ENCODE results near the gene CES4A.
A peak's percentile ranks its signal among the peaks of the same experiment; 100 is the strongest.

Gene CES4A

DNA sequence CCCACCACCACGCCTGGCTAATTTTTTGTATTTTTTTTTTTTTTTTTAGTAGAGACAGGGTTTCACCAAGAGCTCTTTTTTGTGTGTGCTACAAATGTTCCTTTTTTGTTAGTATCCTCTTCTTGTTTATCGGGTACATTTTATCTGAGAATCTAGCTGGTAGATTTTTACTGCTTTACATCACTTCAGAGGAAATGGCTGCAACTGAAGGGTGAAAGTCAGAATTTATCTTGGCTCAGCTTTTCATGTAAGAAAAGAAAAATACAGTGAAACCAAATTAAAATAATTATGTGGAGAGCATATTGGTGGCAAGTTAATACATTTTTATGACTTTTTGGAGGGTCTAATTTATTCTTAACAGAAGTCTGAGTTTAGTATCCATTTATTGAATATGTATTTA is 66.5 kb downstream of the CES4A start:
- TF ChIP-seq TAF1 (IDR thresholded peaks at IDR 0.05; ENCODE audit: low read depth, low read length) (no peak), POLR2A (IDR thresholded peaks at IDR 0.05; ENCODE audit: low read depth, low read length) (no peak)
- no peak for DNase-seq (ENCODE audit: insufficient read length, low spot score)
- FAIRE-seq = no peak

DNA sequence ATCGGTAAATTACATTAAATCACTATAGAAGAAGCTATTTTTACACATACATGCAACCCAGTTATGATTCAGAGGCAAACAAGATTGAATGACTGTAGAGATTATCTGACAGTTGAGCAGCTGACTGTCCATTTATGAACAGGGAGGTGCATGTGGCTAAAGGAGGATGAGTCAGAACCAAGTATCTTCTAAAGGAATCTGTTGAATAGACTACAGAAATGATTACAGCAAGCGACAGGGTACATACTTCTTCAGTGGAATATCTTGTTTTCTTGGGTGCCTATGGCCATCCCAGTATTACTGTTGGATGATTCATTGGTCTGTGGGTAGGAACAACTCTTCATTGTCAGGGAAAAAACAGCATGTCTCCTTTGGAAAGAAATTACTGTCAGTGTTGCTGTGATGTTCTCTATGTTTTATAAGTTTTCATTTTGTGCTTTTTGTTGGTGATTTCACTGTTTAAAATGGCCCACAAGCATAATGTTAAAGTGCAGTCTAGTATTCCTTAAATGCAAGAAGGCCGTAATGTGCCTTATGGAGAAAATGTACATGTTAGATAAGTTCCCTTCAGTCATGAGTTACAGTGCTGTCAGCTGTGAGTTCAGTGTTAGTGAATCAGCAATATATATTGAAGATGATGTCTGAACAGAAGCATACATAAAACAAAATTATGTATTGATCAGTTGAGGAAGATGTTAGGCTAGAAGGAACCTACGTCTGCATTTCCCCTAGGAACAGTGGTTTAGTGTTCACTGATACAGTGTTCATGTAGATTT is 67.5 kb downstream of the CES4A start:
- TF ChIP-seq SPI1 (IDR thresholded peaks at IDR 0.05; ENCODE audit: low read depth, low read length) (no peak), POLR2A (IDR thresholded peaks at IDR 0.05; ENCODE audit: low read depth, low read length) (no peak), PAX5 (IDR thresholded peaks at IDR 0.05; ENCODE audit: insufficient read depth, low read length, severe bottlenecking) (no peak), POLR2AphosphoS5 (IDR thresholded peaks at IDR 0.05; ENCODE audit: low read depth, low read length) (no peak), TAF1 (IDR thresholded peaks at IDR 0.05; ENCODE audit: low read depth, low read length) (no peak), POU2F2 (IDR thresholded peaks at IDR 0.05; ENCODE audit: low read depth, low read length) (no peak)
- DNase-seq (ENCODE audit: insufficient read length, low spot score) (peak; percentile 11), FAIRE-seq (peak; percentile 70)
